Fibroblast of skin of right biceps (primary cell): ENCODE results near the gene IL11RA.
A peak's percentile ranks its signal among the peaks of the same experiment; 100 is the strongest.

Experiments
- DNase-seq: peaks from one replicate; pipeline ENCODE4 v3.0.0-alpha.2; 2013

IL11RA gene

GRCh38 chr9:34651876-34652601 is at the start of gene IL11RA:
IL11RA (plus strand) TSS chr9:34652185; CDS start chr9:34655218, 3,033 bp downstream.
- DNase-seq = peak; percentile 85

GRCh38 chr9:34603610-34604231 is 48.3 kb upstream of the IL11RA start:
- peak; percentile 62 for DNase-seq

- no peak for DNase-seq
Observed at GRCh38 chr9:34606190-34606589, 45.8 kb upstream of the IL11RA start.

- DNase-seq = no peak
Observed at GRCh38 chr9:34606905-34607304, 45.1 kb upstream of the IL11RA start.

- no peak for DNase-seq
Observed at GRCh38 chr9:34607331-34607730, 44.7 kb upstream of the IL11RA start.

GRCh38 chr9:34610434-34611206 is 41.4 kb upstream of the IL11RA start:
- no peak for DNase-seq

- no peak for DNase-seq
Observed at GRCh38 chr9:34611251-34611810, 40.7 kb upstream of the IL11RA start.

GRCh38 chr9:34611811-34612787 is 39.9 kb upstream of the IL11RA start, which contains the start of gene RPP25L:
RPP25L (minus strand) TSS chr9:34612097; CDS start chr9:34611296, 801 bp downstream.
- DNase-seq = peak; percentile 84

GRCh38 chr9:34612788-34613390 is 39.1 kb upstream of the IL11RA start:
- DNase-seq = peak; percentile 68

- DNase-seq = no peak
Observed at GRCh38 chr9:34615132-34615531, 36.9 kb upstream of the IL11RA start.

GRCh38 chr9:34620061-34620994 is 31.7 kb upstream of the IL11RA start, which contains the start of gene DCTN3:
DCTN3 (minus strand) TSS chr9:34620495; CDS start chr9:34620464, 31 bp downstream.
- peak; percentile 95 for DNase-seq

GRCh38 chr9:34623374-34624235 is 28.4 kb upstream of the IL11RA start:
- DNase-seq = no peak

GRCh38 chr9:34624475-34625185 is 27.4 kb upstream of the IL11RA start:
- no peak for DNase-seq

GRCh38 chr9:34625186-34625486 is 26.8 kb upstream of the IL11RA start:
- no peak for DNase-seq

GRCh38 chr9:34627716-34628655 is 24.0 kb upstream of the IL11RA start:
- DNase-seq = no peak

- no peak for DNase-seq
Observed at GRCh38 chr9:34628656-34629490, 23.1 kb upstream of the IL11RA start, which contains the start of gene ARID3C. ARID3C (minus strand) TSS chr9:34629066; CDS start chr9:34628014, 1,052 bp downstream.

GRCh38 chr9:34629491-34629808 is 22.5 kb upstream of the IL11RA start:
- DNase-seq = no peak
